Right kidney (tissue), 9 donors: ENCODE data around the gene ZBTB12.
"Not testable (repeated sequence)": the region's sequence is repeated elsewhere in the genome, so short reads cannot be mapped to it uniquely, and the experiment has no call there.

Experiments used
- DNase-seq: peaks from one replicate; pipeline ENCODE4 v3.0.0-alpha.2; 2016
- long read RNA-seq, 8 donors: transcript quantifications; one replicate each; lab custom pipeline, GENCODE V29; 2026

Gene ZBTB12, protein sequence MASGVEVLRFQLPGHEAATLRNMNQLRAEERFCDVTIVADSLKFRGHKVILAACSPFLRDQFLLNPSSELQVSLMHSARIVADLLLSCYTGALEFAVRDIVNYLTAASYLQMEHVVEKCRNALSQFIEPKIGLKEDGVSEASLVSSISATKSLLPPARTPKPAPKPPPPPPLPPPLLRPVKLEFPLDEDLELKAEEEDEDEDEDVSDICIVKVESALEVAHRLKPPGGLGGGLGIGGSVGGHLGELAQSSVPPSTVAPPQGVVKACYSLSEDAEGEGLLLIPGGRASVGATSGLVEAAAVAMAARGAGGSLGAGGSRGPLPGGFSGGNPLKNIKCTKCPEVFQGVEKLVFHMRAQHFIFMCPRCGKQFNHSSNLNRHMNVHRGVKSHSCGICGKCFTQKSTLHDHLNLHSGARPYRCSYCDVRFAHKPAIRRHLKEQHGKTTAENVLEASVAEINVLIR
- long read RNA-seq, donor 1, transcript ZBTB12-201 (2 exons, 1,875 nt) = major isoform, 8 of 8 reads
- long read RNA-seq, donor 1, partial matches to known transcripts = 0 of 8 reads
- long read RNA-seq, donor 1, other reads (novel, unspliced or antisense) = 0 of 8 reads
- long read RNA-seq, donor 2, partial matches to known transcripts = 0 of 2 reads
- long read RNA-seq, donor 2, other reads (novel, unspliced or antisense) = 0 of 2 reads
- long read RNA-seq, donor 3, partial matches to known transcripts = 0 of 3 reads
- long read RNA-seq, donor 3, other reads (novel, unspliced or antisense) = 0 of 3 reads
- long read RNA-seq, donor 4, transcript ZBTB12-201 (2 exons, 1,875 nt) = major isoform, 15 of 15 reads
- long read RNA-seq, donor 4, partial matches to known transcripts = 0 of 15 reads
- long read RNA-seq, donor 4, other reads (novel, unspliced or antisense) = 0 of 15 reads
- long read RNA-seq, donor 5, transcript ZBTB12-201 (2 exons, 1,875 nt) = major isoform, 5 of 5 reads
- long read RNA-seq, donor 5, partial matches to known transcripts = 0 of 5 reads
- long read RNA-seq, donor 5, other reads (novel, unspliced or antisense) = 0 of 5 reads
- long read RNA-seq, donor 6, transcript ZBTB12-201 (2 exons, 1,875 nt) = major isoform, 9 of 9 reads
- long read RNA-seq, donor 6, partial matches to known transcripts = 0 of 9 reads
- long read RNA-seq, donor 6, other reads (novel, unspliced or antisense) = 0 of 9 reads
- long read RNA-seq, donor 7, transcript ZBTB12-201 (2 exons, 1,875 nt) = major isoform, 13 of 13 reads
- long read RNA-seq, donor 7, partial matches to known transcripts = 0 of 13 reads
- long read RNA-seq, donor 7, other reads (novel, unspliced or antisense) = 0 of 13 reads
- long read RNA-seq, donor 8, partial matches to known transcripts = 0 of 4 reads
- long read RNA-seq, donor 8, other reads (novel, unspliced or antisense) = 0 of 4 reads

DNA sequence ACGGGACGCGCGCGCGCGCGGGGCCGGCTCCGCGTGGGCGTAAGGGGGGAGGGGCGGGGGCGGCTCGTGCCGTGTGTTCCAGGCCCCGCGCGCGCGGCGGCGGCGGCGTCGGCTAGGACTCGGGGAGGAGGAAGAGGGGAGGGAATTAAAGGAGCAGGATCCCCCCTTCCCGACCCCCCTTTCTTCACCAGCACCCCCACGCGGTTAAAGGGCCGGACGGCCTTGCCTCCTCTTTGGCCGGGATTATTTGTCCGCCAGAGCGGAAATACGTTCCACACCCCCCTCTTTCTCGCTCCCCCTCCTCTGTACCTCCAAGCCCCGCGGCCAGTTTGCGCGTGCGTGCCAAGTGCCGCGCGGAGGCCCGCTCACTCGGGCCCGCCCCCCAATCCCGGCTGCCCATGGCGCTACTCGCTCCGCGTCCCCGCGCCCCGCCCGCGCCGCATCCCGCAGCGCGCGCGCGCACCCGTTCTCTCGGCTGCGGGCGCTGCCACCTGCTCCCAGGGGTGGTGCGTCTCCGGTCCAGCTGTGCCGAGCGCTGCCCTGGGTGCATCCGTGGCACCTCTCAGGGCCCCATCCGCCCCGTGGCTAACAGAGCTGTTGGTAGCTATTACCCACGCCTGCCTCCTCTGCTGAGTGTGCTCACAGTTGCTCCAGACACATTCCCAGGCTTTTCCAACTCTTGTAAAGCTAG, at the start of gene ZBTB12:
Gene ZBTB12 (minus strand): TSS at position 134 of the 691 bp plus-strand sequence. CDS start 781 bp downstream, outside the sequence.
- DNase-seq = peak; percentile 95

DNA sequence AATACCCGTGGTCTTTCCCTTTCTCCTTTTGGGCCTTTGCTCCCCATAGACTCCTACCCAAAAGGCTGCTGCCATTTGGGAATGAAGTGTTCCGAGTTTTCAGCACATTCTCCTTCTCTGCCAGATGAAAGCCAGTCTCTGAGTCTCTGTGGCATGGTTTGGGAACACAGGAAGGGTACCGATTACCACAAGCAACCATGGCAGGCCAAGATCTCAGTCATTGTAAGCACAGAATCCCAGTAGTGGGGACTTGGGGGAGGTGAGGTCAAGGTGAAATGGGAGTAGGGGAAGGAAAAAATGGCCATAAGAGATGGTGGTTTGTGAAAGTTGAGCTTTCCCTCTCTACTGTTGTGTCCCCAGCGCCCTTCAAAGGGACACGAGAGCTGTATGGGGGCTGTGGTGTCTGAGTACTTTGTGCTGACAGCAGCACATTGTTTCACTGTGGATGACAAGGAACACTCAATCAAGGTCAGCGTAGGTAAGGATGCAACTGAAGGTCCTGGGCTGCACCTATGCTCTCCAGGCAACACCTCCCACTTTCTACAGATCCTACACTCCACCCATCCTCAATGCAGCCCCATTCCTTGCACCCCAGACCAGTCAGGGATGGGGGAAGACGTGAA, 48.2 kb upstream of the ZBTB12 start:
- DNase-seq = no peak

DNA sequence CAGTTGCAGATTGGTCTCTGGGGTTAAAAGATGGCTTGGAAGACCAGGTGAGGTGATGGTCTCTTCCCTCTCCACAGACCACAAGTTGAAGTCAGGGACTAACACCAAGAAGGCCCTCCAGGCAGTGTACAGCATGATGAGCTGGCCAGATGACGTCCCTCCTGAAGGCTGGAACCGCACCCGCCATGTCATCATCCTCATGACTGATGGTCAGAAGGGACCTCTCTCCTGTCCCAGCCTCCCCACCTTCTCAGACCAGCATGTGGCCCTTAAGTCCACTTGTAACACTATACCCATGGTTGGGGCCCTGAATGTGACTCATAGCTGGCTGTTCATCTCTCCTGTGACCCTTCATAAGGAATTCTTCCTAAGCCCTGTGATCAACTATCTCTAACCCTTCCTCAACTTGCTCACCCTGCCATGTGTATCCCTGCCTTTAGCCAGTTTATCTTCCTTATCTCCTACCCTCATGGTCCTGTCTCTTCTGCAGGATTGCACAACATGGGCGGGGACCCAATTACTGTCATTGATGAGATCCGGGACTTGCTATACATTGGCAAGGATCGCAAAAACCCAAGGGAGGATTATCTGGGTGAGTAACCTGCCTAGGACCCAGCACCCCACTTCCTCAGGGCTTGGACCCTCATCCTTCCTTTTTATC, 47.0 kb upstream of the ZBTB12 start:
- DNase-seq = no peak

DNA sequence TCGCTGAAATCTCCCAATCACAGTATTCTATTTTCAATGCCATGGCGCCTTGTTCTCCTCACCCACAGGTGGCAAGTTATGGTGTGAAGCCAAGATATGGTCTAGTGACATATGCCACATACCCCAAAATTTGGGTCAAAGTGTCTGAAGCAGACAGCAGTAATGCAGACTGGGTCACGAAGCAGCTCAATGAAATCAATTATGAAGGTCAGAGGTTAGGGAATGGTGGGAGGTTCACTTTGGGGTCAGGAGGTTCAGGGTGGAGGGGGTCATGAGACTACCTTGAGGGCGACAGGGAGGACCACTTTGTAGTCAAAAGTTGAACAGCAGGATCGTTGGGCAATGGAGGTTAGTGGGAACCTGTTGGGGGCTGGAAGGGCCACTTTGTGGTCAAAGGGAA, 46.4 kb upstream of the ZBTB12 start:
- no peak for DNase-seq

DNA sequence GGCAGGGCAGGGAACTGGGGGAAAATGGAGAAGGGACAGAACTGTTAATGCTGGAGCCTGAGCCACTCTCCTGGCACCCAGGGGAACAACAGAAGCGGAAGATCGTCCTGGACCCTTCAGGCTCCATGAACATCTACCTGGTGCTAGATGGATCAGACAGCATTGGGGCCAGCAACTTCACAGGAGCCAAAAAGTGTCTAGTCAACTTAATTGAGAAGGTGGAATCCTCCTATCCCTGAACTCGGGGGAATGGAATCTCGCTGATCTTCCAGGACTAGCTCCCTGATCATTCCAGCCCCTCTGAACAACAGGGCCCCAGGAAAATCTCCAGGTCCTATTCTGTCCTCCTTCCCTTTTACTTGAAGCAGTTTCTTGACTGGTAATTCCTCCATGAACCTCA, 46.0 kb upstream of the ZBTB12 start:
- no peak for DNase-seq

DNA sequence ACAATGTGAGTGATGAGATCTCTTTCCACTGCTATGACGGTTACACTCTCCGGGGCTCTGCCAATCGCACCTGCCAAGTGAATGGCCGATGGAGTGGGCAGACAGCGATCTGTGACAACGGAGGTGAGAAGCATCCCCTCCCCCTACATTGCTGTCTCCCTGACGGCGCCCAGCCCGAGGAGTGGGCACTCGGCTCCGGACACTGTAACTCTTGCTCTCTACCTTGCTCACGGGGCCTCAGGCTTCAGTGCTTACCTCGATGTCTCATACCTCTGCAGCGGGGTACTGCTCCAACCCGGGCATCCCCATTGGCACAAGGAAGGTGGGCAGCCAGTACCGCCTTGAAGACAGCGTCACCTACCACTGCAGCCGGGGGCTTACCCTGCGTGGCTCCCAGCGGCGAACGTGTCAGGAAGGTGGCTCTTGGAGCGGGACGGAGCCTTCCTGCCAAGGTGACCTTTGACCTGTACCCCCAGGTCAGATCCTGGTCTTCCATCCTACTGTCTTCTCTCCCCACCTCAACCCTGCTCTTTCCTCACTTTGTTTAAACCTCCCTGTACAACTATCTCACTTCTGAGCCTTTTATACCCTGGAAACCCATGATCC, 45.3 kb upstream of the ZBTB12 start:
- no peak for DNase-seq

DNA sequence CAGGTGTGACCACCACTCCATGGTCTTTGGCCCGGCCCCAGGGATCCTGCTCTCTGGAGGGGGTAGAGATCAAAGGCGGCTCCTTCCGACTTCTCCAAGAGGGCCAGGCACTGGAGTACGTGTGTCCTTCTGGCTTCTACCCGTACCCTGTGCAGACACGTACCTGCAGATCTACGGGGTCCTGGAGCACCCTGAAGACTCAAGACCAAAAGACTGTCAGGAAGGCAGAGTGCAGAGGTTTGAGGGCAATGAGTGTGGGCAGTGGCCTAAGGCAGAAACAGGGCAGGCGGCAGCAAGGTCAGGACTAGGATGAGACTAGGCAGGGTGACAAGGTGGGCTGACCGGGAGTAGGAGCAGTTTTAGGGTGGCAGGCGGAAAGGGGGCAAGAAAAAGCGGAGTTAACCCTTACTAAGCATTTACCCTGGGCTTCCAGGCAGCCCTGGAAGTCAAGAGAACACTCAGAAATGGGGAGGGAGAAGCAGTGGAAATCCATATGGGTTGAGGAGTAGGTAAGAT, 44.5 kb upstream of the ZBTB12 start:
- no peak for DNase-seq

DNA sequence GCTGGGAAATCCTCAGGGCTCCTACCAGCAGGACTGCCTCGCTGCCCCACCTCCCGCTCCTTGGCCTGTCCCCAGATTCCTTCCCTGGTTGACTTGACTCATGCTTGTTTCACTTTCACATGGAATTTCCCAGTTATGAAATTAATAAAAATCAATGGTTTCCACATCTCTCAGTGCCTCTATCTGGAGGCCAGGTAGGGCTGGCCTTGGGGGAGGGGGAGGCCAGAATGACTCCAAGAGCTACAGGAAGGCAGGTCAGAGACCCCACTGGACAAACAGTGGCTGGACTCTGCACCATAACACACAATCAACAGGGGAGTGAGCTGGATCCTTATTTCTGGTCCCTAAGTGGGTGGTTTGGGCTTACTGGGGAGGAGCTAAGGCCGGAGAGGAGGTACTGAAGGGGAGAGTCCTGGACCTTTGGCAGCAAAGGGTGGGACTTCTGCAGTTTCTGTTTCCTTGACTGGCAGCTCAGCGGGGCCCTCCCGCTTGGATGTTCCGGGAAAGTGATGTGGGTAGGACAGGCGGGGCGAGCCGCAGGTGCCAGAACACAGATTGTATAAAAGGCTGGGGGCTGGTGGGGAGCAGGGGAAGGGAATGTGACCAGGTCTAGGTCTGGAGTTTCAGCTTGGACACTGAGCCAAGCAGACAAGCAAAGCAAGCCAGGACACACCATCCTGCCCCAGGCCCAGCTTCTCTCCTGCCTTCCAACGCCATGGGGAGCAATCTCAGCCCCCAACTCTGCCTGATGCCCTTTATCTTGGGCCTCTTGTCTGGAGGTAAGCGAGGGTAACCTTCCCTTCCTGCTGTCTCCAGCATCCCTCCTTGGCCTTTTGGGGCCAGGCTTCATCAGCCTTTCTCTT, 43.9 kb upstream of the ZBTB12 start, which contains the start of gene CFB:
Gene CFB (plus strand): TSS at position 589 of the 863 bp plus-strand sequence. CDS start 127 bp downstream, at position 716.
- no peak for DNase-seq

DNA sequence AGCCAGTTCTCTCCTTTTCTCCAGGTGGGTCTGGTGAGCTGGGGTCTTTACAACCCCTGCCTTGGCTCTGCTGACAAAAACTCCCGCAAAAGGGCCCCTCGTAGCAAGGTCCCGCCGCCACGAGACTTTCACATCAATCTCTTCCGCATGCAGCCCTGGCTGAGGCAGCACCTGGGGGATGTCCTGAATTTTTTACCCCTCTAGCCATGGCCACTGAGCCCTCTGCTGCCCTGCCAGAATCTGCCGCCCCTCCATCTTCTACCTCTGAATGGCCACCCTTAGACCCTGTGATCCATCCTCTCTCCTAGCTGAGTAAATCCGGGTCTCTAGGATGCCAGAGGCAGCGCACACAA, 43.2 kb upstream of the ZBTB12 start:
- no peak for DNase-seq

DNA sequence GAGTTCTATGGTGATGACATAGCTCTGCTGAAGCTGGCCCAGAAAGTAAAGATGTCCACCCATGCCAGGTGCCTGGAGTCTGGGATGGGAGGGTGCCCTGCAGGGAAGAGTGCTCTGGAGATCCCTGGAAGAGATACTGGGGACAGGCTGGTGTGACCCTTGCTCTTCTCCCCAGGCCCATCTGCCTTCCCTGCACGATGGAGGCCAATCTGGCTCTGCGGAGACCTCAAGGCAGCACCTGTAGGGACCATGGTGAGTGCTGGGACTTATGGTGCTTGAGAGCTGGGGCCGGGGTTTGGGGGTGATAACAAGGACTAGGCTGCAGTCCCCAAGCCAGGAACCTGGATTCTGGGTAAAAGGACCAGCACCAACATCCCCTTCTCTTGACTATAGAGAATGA, 41.9 kb upstream of the ZBTB12 start:
- no peak for DNase-seq

DNA sequence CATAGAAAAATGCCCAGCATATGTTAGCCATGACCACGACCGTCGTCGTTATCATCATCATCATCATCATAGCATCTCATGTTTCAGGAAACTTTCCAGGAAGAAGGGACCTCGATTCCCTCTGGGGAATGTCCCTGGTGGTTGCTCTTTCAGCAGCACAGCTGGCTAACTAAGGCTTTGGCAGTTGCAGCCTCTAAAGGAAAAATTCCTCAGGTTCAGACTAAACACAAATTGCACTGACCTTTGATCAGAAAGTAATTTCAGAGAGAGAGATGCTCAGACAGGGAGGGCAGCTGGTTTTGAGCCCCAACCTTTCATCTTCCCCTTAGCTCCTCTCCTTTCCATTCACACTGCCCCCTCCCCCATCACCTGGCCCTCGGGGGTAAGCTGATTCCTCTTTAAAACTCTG, 38.4 kb upstream of the ZBTB12 start:
- DNase-seq = no peak

DNA sequence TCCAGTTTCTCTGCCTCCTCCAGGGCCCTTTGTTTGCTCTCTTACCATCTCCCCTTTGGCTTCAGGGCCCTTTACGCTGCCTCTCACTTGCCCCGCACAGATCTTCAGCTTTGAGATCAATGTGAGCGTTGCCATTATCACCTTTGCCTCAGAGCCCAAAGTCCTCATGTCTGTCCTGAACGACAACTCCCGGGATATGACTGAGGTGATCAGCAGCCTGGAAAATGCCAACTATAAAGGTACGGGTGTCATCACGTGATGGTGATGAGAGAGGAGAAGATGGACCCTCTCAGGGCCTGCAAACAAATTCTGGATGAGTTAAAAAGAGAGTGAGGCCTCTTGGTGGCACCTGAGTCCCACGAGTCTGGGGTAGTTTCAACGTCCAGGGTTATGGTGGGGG, 33.9 kb upstream of the ZBTB12 start:
- DNase-seq = no peak

DNA sequence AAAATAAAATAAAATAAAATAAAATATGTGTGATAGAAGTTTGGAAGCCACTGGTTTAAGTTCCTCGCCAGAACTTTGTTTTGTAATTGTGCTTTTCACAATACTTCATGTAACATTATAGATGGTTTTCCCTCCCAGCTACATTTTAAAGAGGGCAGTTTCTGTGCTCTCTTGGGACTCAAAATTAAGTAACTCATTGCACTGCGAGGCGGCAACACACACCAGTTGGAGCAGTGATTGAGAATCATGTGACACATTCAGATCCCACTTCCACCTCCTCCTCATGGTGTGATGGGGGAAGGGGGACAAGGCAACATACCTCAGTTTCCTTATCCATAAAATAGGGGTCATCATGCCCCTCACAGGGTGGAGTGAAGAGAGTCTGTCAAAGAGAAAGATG, 33.1 kb upstream of the ZBTB12 start:
- no peak for DNase-seq

DNA sequence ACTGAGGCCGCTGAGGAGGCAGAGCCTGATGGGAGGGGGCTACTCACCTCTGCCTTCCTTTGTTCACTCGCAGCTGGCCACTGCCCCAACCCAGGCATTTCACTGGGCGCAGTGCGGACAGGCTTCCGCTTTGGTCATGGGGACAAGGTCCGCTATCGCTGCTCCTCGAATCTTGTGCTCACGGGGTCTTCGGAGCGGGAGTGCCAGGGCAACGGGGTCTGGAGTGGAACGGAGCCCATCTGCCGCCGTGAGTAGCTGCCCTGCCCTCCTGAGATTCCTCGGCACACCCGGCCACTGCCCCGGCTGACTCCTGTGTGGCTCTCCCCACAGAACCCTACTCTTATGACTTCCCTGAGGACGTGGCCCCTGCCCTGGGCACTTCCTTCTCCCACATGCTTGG, 31.7 kb upstream of the ZBTB12 start:
- DNase-seq = no peak

DNA sequence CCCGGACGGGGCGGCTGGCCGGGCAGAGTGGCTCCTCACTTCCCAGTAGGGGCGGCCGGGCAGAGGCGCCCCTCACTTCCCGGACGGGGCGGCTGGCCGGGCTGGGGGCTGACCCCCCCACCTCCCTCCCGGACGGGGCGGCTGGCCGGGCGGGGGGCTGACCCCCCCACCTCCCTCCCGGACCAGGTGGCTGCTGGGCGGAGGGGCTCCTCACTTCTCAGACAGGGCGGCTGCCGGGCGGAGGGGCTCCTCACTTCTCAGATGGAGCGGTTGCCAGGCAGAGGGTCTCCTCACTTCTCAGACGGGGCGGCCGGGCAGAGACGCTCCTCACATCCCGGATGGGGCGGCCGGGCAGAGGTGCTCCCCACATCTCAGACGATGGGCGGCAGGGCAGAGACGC, 30.3 kb upstream of the ZBTB12 start:
- not testable (repeated sequence) for DNase-seq

DNA sequence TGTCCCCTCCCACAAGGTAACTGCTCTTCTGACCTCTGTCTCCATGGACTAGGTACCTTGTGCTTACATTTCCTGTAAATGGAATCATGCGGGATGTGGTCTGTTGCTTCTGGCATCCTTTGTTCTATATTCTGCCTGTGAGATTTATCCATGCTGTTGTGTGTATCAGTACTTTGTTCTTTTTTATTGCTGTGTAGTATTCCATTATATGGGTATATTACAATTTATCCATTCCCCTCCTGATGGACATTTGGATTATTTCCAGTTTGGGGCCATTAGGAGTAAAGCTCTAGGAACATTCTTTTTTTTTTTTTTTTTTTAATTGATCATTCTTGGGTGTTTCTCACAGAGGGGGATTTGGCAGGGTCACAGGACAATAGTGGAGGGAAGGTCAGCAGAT, 29.1 kb upstream of the ZBTB12 start:
- no peak for DNase-seq

DNA sequence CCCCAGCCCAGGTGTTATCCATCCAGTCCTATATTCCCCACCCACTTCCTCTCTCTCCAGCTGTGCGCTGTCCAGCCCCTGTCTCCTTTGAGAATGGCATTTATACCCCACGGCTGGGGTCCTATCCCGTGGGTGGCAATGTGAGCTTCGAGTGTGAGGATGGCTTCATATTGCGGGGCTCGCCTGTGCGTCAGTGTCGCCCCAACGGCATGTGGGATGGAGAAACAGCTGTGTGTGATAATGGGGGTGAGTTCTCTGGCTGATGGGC, 26.7 kb upstream of the ZBTB12 start:
- no peak for DNase-seq

DNA sequence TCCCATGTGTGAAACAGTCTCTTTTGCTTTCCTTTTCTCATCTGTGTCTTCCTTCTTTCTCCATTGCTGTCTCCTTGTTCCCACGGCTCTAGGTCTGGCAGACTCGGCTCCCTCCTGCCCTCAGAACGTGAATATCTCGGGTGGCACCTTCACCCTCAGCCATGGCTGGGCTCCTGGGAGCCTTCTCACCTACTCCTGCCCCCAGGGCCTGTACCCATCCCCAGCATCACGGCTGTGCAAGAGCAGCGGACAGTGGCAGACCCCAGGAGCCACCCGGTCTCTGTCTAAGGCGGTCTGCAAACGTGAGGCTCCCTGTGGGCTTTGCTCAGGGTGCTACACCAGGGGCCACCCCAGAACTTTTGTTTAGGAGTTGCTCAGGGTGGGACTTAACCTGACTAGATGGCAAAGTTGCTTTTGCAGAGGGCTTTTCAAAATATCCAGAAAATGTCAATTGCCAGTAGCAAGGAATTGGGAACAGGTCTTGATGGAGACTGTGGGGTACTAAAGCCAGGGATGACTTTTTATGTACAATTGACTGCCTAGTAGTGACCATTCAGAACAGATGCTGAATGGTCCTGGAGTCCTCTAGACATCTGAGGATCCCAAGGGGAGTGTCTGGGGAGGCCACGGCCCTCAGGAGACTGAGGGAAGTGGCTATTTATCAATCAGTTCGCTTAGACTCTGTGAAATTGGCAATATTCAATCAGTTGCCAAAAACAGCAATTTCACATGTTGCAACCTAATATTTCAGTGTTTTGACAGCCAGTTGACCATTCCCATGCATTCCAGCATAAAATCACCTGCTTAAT, 26.2 kb upstream of the ZBTB12 start:
- no peak for DNase-seq
